Sigmoid colon (tissue), 7 donors: Measurements from ENCODE around the gene SARS2. TPM values are rescaled to one million over a fixed set of nuclear protein-coding genes. Genes with fewer than 3 reads are reported as not detected.

Experiments used
- DNase-seq: peaks from one replicate; pipeline ENCODE4 v3.0.0-alpha.2; 2019
- H3K27ac ChIP-seq, 4 donors: fragments of 200-600 bp; sonication (generic); one replicate each; pipeline ENCODE4 v1.5.1; 2016 to 2019; ENCODE audit warnings: mild to moderate bottlenecking in 1 of 4
- H3K27me3 ChIP-seq, 3 donors: fragments of 200-600 bp; sonication (generic); one replicate each; pipeline ENCODE4 v1.5.1; 2019; ENCODE audit warnings: mild to moderate bottlenecking in 1 of 3
- H3K36me3 ChIP-seq, 4 donors: fragments of 200-600 bp; sonication (generic); one replicate each; pipeline ENCODE4 v1.5.1; 2016 to 2019
- H3K4me1 ChIP-seq, 4 donors: fragments of 200-600 bp; sonication (generic); one replicate each; pipeline ENCODE4 v1.5.1; 2017 to 2019
- H3K4me3 ChIP-seq, 4 donors: fragments of 200-600 bp; sonication (generic); one replicate each; pipeline ENCODE4 v1.5.1; 2017 to 2019; ENCODE audit warnings: mild to moderate bottlenecking in 2 of 4, moderate library complexity in 1 of 4
- H3K9me3 ChIP-seq, 4 donors: fragments of 200-600 bp in 3 of 4; sonication (generic) in 3 of 4; one replicate each; pipeline versions ENCODE4 v1.5.1 to v1.6.1; 2013 to 2019
- EP300 ChIP-seq, 4 donors: sonication (generic); formaldehyde crosslinking; IDR thresholded peaks; one replicate each; pipeline ENCODE4 v1.6.1; 2017; ENCODE audit warnings: antibody characterized with exemption in 4 of 4
- POLR2A ChIP-seq, 2 donors: fragments of 450-650 bp; IDR thresholded peaks; one replicate each; pipeline ENCODE4 v1.6.1; 2016; ENCODE audit warnings: antibody characterized with exemption in 2 of 2, mild to moderate bottlenecking in 2 of 2, moderate library complexity in 2 of 2
- POLR2AphosphoS5 ChIP-seq, 4 donors: sonication (generic); formaldehyde crosslinking; IDR thresholded peaks; one replicate each; pipeline ENCODE4 v1.6.1; 2017; ENCODE audit warnings: antibody characterized with exemption in 4 of 4
- WGBS, 2 donors: extraction: QIAGEN DNeasy Blood & Tissue Kit; methylation state at CpG; one replicate each; pipeline ENCODE4 v1.1.7; 2013; 5-methylcytosine and 5-hydroxymethylcytosine counted together
- intact Hi-C: fragments of 100-400 bp; cut with DNase I; formaldehyde crosslinking; loops from one replicate; pipeline ENCODE4 v1.15.1; 2023
- polyA plus RNA-seq, 3 donors: library from polyadenylated mRNA; stranded (reverse); fragments of 200-250 nt; gene quantifications; one replicate each; pipeline ENCODE4 v1.2.3, GENCODE V29; 2013
- total RNA-seq, 4 donors: library from RNA; depleted of rRNA; stranded (reverse); fragments of >200 nt; gene quantifications; one replicate each; pipeline ENCODE4 v1.1.0, GENCODE V29; 2016
- TF ChIP-seq, protein P1 (sequence below), 4 experiments: fragments of 450-650 bp in 3 of 4; fragments of 200-600 bp in 1 of 4; IDR thresholded peaks; one replicate each; pipeline ENCODE4 v1.5.1; 2016 to 2019; ENCODE audit warnings: antibody characterized with exemption in 4 of 4, mild to moderate bottlenecking in 3 of 4, moderate library complexity in 2 of 4
- donor health status: healthy with polysubstance abuse.
- donor health status: Bipolar disorder and iron deficiency.
- donor health status: healthy.

The SARS2 gene
- total and polyA plus RNA-seq, 7 donors = 7.4 to 38.9 (median 15.3) TPM

DNA sequence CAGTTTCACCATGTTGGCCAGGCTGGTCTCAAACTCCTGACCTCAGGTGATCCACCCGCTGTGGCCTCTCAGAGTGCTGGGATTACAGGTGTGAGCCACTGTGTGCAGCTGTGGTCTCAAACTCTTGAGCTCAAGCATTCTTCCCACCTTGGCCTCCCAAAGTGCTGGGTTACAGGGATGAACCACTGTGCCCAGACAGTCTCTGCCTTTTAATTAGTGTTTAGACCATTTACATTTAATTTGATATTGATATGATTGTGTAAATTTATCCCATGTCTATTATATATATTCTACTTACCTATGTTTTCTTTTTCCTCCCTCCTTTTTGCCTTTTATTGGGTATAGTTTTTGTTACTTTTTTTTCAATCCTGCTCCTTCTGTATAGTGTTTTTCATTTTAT lies 28.9 kb downstream of the SARS2 start:
- no peaks in the 10 kb centered on the region for H3K27me3 ChIP-seq
- no peak overlapping the region for H3K27ac ChIP-seq
- no peak overlapping the region for H3K4me3 ChIP-seq
- intact Hi-C loops = loop anchor here (2.0 kb wide), 1 partner anchor 29 kb away; the partner anchor contains the start of genes MRPS12 and SARS2
- no peaks in the 10 kb centered on the region for H3K9me3 ChIP-seq
- DNase-seq = no peak
- peaks cover 0 to 20% (median 11%) of the 10 kb centered on the region in 4 donors for H3K36me3 ChIP-seq
- peaks cover 0 to 37% (median 30%) of the 10 kb centered on the region in 4 donors for H3K4me1 ChIP-seq
- TF ChIP-seq POLR2AphosphoS5 (IDR thresholded peaks at IDR 0.05) (no peak), POLR2A (IDR thresholded peaks at IDR 0.05) (no peak), EP300 (IDR thresholded peaks at IDR 0.05) (no peak)
- TF ChIP-seq, protein P1, sequence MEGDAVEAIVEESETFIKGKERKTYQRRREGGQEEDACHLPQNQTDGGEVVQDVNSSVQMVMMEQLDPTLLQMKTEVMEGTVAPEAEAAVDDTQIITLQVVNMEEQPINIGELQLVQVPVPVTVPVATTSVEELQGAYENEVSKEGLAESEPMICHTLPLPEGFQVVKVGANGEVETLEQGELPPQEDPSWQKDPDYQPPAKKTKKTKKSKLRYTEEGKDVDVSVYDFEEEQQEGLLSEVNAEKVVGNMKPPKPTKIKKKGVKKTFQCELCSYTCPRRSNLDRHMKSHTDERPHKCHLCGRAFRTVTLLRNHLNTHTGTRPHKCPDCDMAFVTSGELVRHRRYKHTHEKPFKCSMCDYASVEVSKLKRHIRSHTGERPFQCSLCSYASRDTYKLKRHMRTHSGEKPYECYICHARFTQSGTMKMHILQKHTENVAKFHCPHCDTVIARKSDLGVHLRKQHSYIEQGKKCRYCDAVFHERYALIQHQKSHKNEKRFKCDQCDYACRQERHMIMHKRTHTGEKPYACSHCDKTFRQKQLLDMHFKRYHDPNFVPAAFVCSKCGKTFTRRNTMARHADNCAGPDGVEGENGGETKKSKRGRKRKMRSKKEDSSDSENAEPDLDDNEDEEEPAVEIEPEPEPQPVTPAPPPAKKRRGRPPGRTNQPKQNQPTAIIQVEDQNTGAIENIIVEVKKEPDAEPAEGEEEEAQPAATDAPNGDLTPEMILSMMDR (IDR thresholded peaks at IDR 0.05) = no peak
- WGBS, 2 donors = 99 to 100% methylated on average over 1 of the region's 1 CpG

DNA sequence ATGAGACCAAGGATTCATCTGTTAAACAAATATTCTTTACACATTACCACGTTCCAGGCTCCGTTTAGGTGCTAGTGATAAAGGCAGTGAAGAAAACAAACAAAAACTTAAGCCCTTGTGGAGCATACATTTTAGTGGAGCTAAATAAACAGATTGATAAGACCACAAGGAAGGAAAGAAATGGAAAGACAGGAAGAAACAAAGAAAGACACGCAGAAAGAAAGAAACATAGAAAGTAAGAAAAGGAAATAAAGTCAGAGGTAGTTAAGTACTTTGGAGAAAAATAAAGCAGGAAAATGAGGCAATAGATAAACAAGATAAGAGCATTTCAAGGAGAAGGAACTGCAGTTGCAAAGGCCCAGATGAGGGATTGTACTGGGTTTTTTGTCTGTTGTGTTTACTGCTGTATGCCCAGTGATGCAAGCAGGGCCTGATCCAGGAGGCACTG lies 29.8 kb downstream of the SARS2 start:
- peak overlapping the region; percentile 90 to 95 (median 92) for H3K27ac ChIP-seq
- H3K4me1 ChIP-seq = peaks cover 0 to 42% (median 33%) of the 10 kb centered on the region in 4 donors
- peaks cover 0 to 15% (median 5%) of the 10 kb centered on the region in 4 donors for H3K36me3 ChIP-seq
- H3K9me3 ChIP-seq = no peaks in the 10 kb centered on the region
- peak overlapping the region in 3 of 4 donors; percentile 66 to 90 (median 67) for H3K4me3 ChIP-seq
- intact Hi-C loops = loop anchor here (1.0 to 2.0 kb wide), 2 partner anchors 30 to 69 kb away; partner anchors contain the start of genes ECH1, MRPS12 and SARS2
- WGBS, 2 donors = 5 to 24% methylated on average over 3 of the region's 3 CpGs
- no peak for DNase-seq
- H3K27me3 ChIP-seq = no peaks in the 10 kb centered on the region
- TF ChIP-seq POLR2A (IDR thresholded peaks at IDR 0.05) = no peak
- TF ChIP-seq, protein P1 (IDR thresholded peaks at IDR 0.05) = no peak
- TF ChIP-seq EP300 (IDR thresholded peaks at IDR 0.05) = no peak
- TF ChIP-seq POLR2AphosphoS5 (IDR thresholded peaks at IDR 0.05) = no peak

DNA sequence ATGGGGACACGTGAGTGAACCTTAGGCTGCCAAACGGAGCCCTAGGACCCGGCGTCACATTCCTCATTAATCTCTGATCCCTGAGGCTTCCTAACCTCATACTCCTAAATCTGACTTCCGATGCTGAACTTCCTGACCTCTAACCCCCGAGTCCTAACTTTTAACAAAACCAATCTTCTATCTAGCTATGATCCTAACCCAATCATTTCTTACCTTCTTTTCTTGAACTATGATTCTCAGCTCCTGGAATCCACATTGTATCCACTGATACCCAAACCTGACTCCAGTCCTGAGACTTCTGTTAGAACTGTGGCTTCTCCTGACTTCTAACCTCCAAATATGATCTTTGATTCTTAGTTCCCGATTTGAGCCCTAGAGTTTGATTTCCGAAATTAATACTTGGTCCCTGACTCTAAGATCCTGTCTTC lies 30.3 kb downstream of the SARS2 start:
- Histone ChIP-seq H3K9me3 (no peaks in the 10 kb centered on the region), H3K27ac (peak overlapping the region; percentile 90 to 95 (median 92)), H3K4me3 (peak overlapping the region; percentile 58 to 90 (median 66)), H3K27me3 (no peaks in the 10 kb centered on the region), H3K36me3 (peaks cover 0 to 10% (median 2%) of the 10 kb centered on the region in 4 donors), H3K4me1 (peaks cover 0 to 46% (median 35%) of the 10 kb centered on the region in 4 donors)
- no peak for TF ChIP-seq EP300 (IDR thresholded peaks at IDR 0.05)
- TF ChIP-seq POLR2A (IDR thresholded peaks at IDR 0.05) = no peak
- TF ChIP-seq, protein P1 (IDR thresholded peaks at IDR 0.05) = no peak
- TF ChIP-seq POLR2AphosphoS5 (IDR thresholded peaks at IDR 0.05) = no peak
- WGBS, 2 donors = 1 to 3% methylated on average over 8 of the region's 8 CpGs
- intact Hi-C loops = loop anchor here (1.0 to 2.0 kb wide), 2 partner anchors 31 to 69 kb away; partner anchors contain the start of genes ECH1, MRPS12 and SARS2
- DNase-seq = no peak

DNA sequence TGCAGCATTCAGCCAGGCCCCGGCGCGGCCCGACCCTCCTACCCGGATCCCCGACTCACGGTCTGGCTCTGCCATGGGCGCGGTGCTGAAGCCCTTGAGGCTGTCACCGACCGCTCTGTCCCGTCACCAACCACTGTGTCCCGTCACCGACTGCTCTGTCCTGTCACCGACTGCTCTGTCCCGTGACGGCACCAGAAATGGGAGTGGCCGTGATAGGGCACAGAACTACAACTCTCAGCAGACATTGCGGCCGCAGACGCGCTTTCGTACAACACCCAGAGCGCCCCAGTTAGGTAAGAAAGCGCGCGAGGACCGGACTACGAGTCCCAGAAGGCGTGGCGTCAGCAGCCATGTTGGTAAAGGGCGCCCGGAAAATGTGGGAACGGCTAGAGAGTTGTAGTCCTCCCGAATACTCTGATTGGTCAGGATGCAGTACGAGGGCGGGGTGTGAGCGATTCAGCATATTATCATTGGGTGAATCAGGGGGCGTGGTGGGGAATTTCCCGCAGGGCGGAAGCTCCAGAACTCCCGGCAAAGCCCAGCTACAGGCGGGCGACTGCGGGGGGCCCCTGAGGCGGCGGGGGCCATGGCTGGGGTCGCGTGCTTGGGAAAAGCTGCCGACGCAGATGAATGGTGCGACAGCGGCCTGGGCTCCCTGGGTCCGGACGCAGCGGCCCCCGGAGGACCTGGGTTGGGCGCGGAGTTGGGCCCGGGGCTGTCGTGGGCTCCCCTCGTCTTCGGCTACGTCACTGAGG lies 30.9 kb downstream of the SARS2 start, which contains the start of the genes NFKBIB and SIRT2:
Gene NFKBIB, plus strand, starts transcription at position 523 of the 755 bp plus-strand sequence. Its CDS starts 64 bp downstream, at position 587.
Gene SIRT2, minus strand, starts transcription at position 172 of the 755 bp plus-strand sequence. Its CDS starts 97 bp downstream, at position 75.
- peak in 1 of 4 donors; percentile 63 for TF ChIP-seq EP300 (IDR thresholded peaks at IDR 0.05)
- TF ChIP-seq POLR2A (IDR thresholded peaks at IDR 0.05) = peak; percentile 44 to 69
- TF ChIP-seq, protein P1 (IDR thresholded peaks at IDR 0.05) = no peak
- TF ChIP-seq POLR2AphosphoS5 (IDR thresholded peaks at IDR 0.05) = peak; percentile 73 to 95 (median 77)
- H3K36me3 ChIP-seq = peaks cover 0 to 4% (median 0%) of the 10 kb centered on the region in 4 donors
- peak; percentile 100 for DNase-seq
- WGBS, 2 donors = 0% methylated on average over 64 of the region's 64 CpGs
- H3K4me1 ChIP-seq = peaks cover 0 to 51% (median 37%) of the 10 kb centered on the region in 4 donors
- intact Hi-C loops = loop anchor here (1.0 to 5.0 kb wide), 4 partner anchors 31 to 252 kb away; partner anchors contain the start of genes ACTN4, ECH1, MRPS12 and SARS2
- peak within 1 kb of the TSS; percentile 90 to 95 (median 92) for H3K27ac ChIP-seq
- H3K4me3 ChIP-seq = peak within 1 kb of the TSS; percentile 58 to 90 (median 66)
- no peaks in the 10 kb centered on the region for H3K27me3 ChIP-seq
- H3K9me3 ChIP-seq = no peaks in the 10 kb centered on the region
